PFSK-1 (cell line): ENCODE results near the gene NAPG.

Experiments
- POLR2AphosphoS5 ChIP-seq: IDR thresholded peaks from 2 replicates; pipeline ENCODE4 v1.6.1; 2012; ENCODE audit warnings: low read depth, mild to moderate bottlenecking, control low read depth, low read length, moderate library complexity
- SIN3A ChIP-seq: IDR thresholded peaks from 2 replicates; pipeline ENCODE4 v1.6.1; 2012; ENCODE audit warnings: mild to moderate bottlenecking, low read length, moderate library complexity, borderline replicate concordance; ENCODE audit not compliant: insufficient read depth
- TAF1 ChIP-seq: IDR thresholded peaks from 2 replicates; pipeline ENCODE4 v1.6.1; 2012; ENCODE audit warnings: low read length, control low read depth, borderline replicate concordance; ENCODE audit not compliant: insufficient read depth
- TF ChIP-seq, protein P1 (sequence below), 2 experiments: IDR thresholded peaks; 2 replicates each; pipeline versions ENCODE4 v1.6.1 to v1.8.0; 2011 to 2012; ENCODE audit warnings: low read depth in 2 of 2, low read length in 2 of 2, control low read depth in 1 of 2, inconsistent platforms in 1 of 2, mild to moderate bottlenecking in 1 of 2, moderate library complexity in 1 of 2; ENCODE audit not compliant: insufficient read depth in 1 of 2

- TF ChIP-seq TAF1 (no peak), POLR2AphosphoS5 (no peak), SIN3A (no peak)
- TF ChIP-seq, protein P1, sequence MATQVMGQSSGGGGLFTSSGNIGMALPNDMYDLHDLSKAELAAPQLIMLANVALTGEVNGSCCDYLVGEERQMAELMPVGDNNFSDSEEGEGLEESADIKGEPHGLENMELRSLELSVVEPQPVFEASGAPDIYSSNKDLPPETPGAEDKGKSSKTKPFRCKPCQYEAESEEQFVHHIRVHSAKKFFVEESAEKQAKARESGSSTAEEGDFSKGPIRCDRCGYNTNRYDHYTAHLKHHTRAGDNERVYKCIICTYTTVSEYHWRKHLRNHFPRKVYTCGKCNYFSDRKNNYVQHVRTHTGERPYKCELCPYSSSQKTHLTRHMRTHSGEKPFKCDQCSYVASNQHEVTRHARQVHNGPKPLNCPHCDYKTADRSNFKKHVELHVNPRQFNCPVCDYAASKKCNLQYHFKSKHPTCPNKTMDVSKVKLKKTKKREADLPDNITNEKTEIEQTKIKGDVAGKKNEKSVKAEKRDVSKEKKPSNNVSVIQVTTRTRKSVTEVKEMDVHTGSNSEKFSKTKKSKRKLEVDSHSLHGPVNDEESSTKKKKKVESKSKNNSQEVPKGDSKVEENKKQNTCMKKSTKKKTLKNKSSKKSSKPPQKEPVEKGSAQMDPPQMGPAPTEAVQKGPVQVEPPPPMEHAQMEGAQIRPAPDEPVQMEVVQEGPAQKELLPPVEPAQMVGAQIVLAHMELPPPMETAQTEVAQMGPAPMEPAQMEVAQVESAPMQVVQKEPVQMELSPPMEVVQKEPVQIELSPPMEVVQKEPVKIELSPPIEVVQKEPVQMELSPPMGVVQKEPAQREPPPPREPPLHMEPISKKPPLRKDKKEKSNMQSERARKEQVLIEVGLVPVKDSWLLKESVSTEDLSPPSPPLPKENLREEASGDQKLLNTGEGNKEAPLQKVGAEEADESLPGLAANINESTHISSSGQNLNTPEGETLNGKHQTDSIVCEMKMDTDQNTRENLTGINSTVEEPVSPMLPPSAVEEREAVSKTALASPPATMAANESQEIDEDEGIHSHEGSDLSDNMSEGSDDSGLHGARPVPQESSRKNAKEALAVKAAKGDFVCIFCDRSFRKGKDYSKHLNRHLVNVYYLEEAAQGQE (IDR thresholded peaks at IDR 0.05; ENCODE audit: insufficient read depth in 1 of 2, low read depth in 2 of 2, low read length in 2 of 2), result no peak
These were observed 11.7 kb upstream of the NAPG start for GRCh38 chr18:10514082-10514481.
